ENCODE measurements around the gene ACTA2.

Gene ACTA2

GRCh38 chr10:88895250-88895649 is 57.3 kb downstream of the ACTA2 start:
- Histone ChIP-seq H3K9ac (ENCODE audit: low read length) (no peak overlapping the region), H3K36me3 (ENCODE audit: control insufficient read depth, insufficient read depth, low read length) (no peaks in the 10 kb centered on the region), H3K27me3 (ENCODE audit: control insufficient read depth, insufficient read depth, low read length) (no peaks in the 10 kb centered on the region), H3K4me3 (ENCODE audit: low read length) (no peak overlapping the region), H3K4me1 (ENCODE audit: control insufficient read depth, insufficient read depth, low read length) (peaks cover 31% of the 10 kb centered on the region), H3K9me3 (ENCODE audit: control insufficient read depth, low read length) (no peaks in the 10 kb centered on the region)

GRCh38 chr10:88893611-88894010 is 59.0 kb downstream of the ACTA2 start:
- Histone ChIP-seq H3K9me3 (ENCODE audit: control insufficient read depth, low read length) (no peaks in the 10 kb centered on the region), H3K9ac (ENCODE audit: low read length) (no peak overlapping the region), H3K36me3 (ENCODE audit: control insufficient read depth, insufficient read depth, low read length) (no peaks in the 10 kb centered on the region), H3K4me3 (ENCODE audit: low read length) (no peak overlapping the region), H3K4me1 (ENCODE audit: control insufficient read depth, insufficient read depth, low read length) (peaks cover 27% of the 10 kb centered on the region), H3K27me3 (ENCODE audit: control insufficient read depth, insufficient read depth, low read length) (no peaks in the 10 kb centered on the region)

DNA sequence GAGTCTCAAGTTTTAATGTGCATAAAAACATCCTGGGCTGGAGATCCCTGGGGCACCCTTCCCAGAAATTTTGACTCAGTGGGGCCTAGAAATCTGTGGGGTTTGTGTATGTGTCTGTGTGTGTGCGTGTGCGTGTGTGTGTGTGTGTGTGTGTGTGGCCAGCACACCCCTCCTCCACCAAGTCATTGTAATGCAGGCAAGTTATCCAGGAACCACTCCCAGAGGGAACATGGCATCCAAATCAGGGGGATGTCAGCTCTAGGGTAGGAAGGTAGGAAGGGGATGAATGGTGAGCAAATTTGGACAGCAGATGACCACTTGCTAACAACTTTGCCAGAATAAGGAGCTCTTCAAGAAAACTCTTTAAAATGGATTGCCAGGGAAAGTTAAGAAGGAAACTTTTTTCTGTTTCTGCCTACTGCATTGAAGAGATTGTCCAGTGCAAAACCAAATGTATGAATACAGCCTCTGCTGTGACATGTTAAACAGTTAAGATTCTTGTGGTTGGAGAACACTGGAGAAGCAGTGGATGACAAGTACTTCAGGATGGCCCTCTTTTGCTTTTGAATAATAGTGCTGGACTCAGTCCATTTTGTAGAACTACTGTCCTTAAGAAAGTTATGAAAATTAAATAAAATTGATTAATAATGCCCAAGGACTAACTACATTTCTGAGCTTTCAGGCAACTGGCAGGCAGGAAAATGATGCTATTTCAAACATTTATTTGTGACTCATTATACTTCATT is 60.2 kb downstream of the ACTA2 start:
- no peaks in the 10 kb centered on the region for H3K9me3 ChIP-seq (ENCODE audit: control insufficient read depth, low read length)

DNA sequence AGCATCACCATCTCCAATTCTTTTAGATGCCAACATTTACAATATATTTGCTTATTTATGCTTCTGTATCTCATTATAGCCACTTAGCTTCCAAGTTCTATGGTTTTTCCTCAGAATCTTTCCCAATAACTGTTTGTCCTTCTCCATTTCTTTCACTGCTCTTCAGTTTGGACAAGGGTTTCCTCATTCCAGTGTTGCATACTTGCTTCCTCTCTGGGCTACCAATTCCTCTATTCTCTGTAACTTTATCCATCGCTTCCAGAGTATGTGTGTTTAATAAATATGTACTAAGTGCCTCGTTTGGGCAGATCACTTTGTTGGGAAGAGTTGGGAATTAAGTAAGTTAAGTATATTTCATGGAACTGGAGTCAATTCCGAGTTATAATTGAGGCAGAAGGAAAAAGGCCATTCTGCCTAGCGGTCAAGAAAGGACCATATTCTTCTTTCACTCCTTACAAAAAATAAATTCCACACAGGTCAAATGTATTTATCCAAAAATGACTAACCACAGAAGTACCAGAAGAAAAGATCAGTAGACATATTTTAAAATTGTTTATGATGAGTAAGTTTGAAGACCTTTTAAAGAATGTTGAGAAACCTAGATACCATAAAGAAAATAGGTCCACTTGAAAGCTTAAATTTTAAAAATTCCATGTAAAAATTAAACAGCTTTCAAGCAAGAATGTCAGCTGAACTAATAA is 61.7 kb downstream of the ACTA2 start:
- Histone ChIP-seq H3K27me3 (ENCODE audit: control insufficient read depth, insufficient read depth, low read length) (no peaks in the 10 kb centered on the region), H3K36me3 (ENCODE audit: control insufficient read depth, insufficient read depth, low read length) (no peaks in the 10 kb centered on the region), H3K9me3 (ENCODE audit: control insufficient read depth, low read length) (no peaks in the 10 kb centered on the region), H3K4me1 (ENCODE audit: control insufficient read depth, insufficient read depth, low read length) (peaks cover 4% of the 10 kb centered on the region), H3K4me3 (ENCODE audit: low read length) (no peak overlapping the region), H3K9ac (ENCODE audit: low read length) (no peak overlapping the region)

More for the DNA sequence above, 60.2 kb downstream of the ACTA2 start:
- Histone ChIP-seq H3K9ac (ENCODE audit: low read length) (no peak overlapping the region), H3K4me3 (ENCODE audit: low read length) (no peak overlapping the region), H3K27me3 (ENCODE audit: control insufficient read depth, insufficient read depth, low read length) (no peaks in the 10 kb centered on the region), H3K4me1 (ENCODE audit: control insufficient read depth, insufficient read depth, low read length) (peaks cover 17% of the 10 kb centered on the region), H3K36me3 (ENCODE audit: control insufficient read depth, insufficient read depth, low read length) (no peaks in the 10 kb centered on the region)

DNA sequence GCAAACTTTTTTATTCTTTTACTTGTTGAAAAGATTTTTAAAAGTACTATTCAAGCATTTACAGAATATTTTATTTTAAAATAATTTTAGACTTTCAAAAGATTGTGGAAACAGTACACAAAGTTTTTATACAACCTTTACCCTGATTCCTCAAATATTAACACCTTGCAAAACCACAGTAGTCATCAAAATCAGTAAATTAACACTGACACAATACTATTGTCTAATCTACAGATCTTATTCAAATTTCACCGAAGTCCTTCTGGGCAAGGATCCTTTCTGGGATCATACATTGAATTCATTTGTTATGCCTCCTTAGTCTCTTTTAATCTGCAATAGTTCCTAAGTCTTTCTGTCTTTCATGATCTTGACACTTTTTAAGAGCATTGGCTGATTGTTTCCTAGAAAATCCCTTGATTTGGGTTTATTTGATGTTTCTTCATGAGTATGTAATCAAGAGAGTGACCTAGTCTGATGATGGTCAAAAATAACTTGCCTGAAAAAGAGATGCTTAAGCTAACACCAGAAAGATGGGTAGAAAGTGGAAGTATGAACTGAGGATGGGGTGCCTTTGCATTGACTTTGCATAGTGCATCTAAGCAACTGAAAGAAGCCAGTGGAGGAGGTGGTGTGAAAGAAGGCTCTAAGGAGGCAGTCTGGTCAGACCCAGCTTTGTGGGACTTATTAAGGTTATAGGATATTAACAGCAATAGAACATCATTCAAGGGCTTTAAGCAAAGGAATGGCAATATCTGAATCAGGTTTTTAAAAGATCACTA is 62.8 kb downstream of the ACTA2 start:
- Histone ChIP-seq H3K36me3 (ENCODE audit: control insufficient read depth, insufficient read depth, low read length) (no peaks in the 10 kb centered on the region), H3K27me3 (ENCODE audit: control insufficient read depth, insufficient read depth, low read length) (no peaks in the 10 kb centered on the region), H3K4me1 (ENCODE audit: control insufficient read depth, insufficient read depth, low read length) (no peaks in the 10 kb centered on the region), H3K4me3 (ENCODE audit: low read length) (no peak overlapping the region), H3K9ac (ENCODE audit: low read length) (no peak overlapping the region), H3K9me3 (ENCODE audit: control insufficient read depth, low read length) (no peaks in the 10 kb centered on the region)

DNA sequence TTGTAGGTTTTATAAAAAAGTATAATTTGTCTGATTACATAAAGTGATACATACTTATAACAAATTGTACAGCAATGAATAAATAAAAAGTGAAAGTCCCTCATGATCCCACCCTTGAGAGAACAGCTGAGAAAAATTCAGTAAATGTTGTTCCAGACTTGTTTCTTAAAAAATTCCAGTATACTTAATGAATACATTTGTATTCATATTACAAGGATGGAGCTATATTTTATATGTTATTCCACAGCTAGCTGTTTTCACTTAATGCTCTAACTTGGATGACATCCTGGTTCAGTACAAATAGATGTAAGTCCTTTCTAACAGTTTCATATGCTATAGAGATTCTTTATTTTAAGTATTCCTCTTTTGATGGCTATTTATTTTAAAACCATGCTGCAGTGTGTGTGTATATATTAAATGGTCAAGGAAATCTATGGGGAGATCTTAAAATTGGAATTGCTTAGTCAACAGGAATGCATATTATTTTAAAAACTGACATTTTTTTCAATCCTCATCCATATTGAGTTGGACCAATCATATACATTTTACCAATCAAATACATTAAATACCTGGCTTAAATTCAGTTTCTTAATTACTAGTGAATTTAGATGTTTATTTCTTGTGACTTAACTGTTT is 63.6 kb downstream of the ACTA2 start:
- H3K4me3 ChIP-seq (ENCODE audit: low read length): no peak overlapping the region
- H3K9me3 ChIP-seq (ENCODE audit: control insufficient read depth, low read length): no peaks in the 10 kb centered on the region
- H3K9ac ChIP-seq (ENCODE audit: low read length): no peak overlapping the region
- no peaks in the 10 kb centered on the region for H3K27me3 ChIP-seq (ENCODE audit: control insufficient read depth, insufficient read depth, low read length)
- H3K4me1 ChIP-seq (ENCODE audit: control insufficient read depth, insufficient read depth, low read length): no peaks in the 10 kb centered on the region
- H3K36me3 ChIP-seq (ENCODE audit: control insufficient read depth, insufficient read depth, low read length): no peaks in the 10 kb centered on the region

- no peaks in the 10 kb centered on the region for H3K27me3 ChIP-seq (ENCODE audit: control insufficient read depth, insufficient read depth, low read length)
- peaks cover 3% of the 10 kb centered on the region for H3K4me1 ChIP-seq (ENCODE audit: control insufficient read depth, insufficient read depth, low read length)
- H3K36me3 ChIP-seq (ENCODE audit: control insufficient read depth, insufficient read depth, low read length): no peaks in the 10 kb centered on the region
- H3K4me3 ChIP-seq (ENCODE audit: low read length): no peak overlapping the region
- H3K9me3 ChIP-seq (ENCODE audit: control insufficient read depth, low read length): no peaks in the 10 kb centered on the region
- H3K9ac ChIP-seq (ENCODE audit: low read length): no peak overlapping the region
Observed at GRCh38 chr10:88886557-88886956, 66.0 kb downstream of the ACTA2 start.

All from mucosa of stomach (tissue), 1 donor.